SH-SY5Y (cell line): ENCODE measurements around the gene OR2AE1.

Experiments used
- GATA2 ChIP-seq: IDR thresholded peaks from 2 replicates; pipeline ENCODE4 v1.6.1; 2011; ENCODE audit warnings: mild to moderate bottlenecking, low read depth, low read length
- GATA3 ChIP-seq: IDR thresholded peaks from 2 replicates; pipeline ENCODE4 v1.6.1; 2011; ENCODE audit warnings: low read depth, mild to moderate bottlenecking, low read length, moderate library complexity

DNA sequence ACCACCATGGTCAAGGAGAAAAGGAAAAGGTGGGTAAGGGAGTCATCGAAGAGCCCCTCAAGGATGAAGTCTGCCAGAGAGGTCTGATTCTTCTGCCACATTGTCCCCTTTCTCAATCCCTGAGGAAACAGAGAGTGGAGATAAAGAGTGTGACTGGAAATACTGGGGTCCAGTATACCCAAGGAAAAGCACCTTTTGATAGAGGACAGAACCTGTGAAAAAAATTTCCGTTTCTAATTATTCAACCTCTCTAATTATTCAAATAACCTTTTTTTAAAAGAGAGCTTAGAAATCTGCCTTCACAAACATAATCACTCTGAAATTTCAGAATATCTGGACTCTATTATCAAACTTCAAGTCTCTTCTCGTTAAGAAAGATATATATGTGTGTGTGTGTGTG, at the start of gene OR2AE1:
- TF ChIP-seq GATA2 (no peak), GATA3 (no peak)
